Adipocyte (in vitro differentiated cells): Measurements from ENCODE around the gene NRG4.
"Not testable (repeated sequence)": the region's sequence is repeated elsewhere in the genome, so short reads cannot be mapped to it uniquely, and the experiment has no call there.

Source experiments
- DNase-seq: peaks from one replicate; pipeline ENCODE4 v3.0.0-alpha.2; 2015; ENCODE audit warnings: low read depth
- H3K27me3 ChIP-seq: replicated peaks from 2 replicates; pipeline ENCODE4 v1.7.0; 2013; ENCODE audit warnings: mild to moderate bottlenecking, low read length, moderate library complexity; ENCODE audit not compliant: control insufficient read depth, insufficient read depth
- H3K36me3 ChIP-seq: 2 replicates; pipeline ENCODE4 v1.7.0; 2013; ENCODE audit warnings: low read length, mild to moderate bottlenecking, moderate library complexity; ENCODE audit not compliant: control insufficient read depth, insufficient read depth, severe bottlenecking
- H3K4me1 ChIP-seq: 2 replicates; pipeline ENCODE4 v1.7.0; 2013; ENCODE audit warnings: mild to moderate bottlenecking, low read length, moderate library complexity; ENCODE audit not compliant: control insufficient read depth, insufficient read depth
- H3K4me3 ChIP-seq: 2 replicates; pipeline ENCODE4 v1.7.0; 2013; ENCODE audit warnings: mild to moderate bottlenecking, low read length, moderate library complexity
- H3K9ac ChIP-seq: 2 replicates; pipeline ENCODE4 v1.7.0; 2013; ENCODE audit warnings: mild to moderate bottlenecking, low read length, moderate library complexity
- H3K9me3 ChIP-seq: 2 replicates; pipeline ENCODE4 v1.7.0; 2013; ENCODE audit warnings: mild to moderate bottlenecking, low read length, moderate library complexity; ENCODE audit not compliant: control insufficient read depth

NRG4 gene

GRCh38 chr15:75989875-75990274 lies 22.3 kb downstream of the NRG4 start:
- no peak overlapping the region for H3K9ac ChIP-seq
- no peaks in the 10 kb centered on the region for H3K36me3 ChIP-seq
- peaks cover 10% of the 10 kb centered on the region for H3K9me3 ChIP-seq
- H3K27me3 ChIP-seq = no peaks in the 10 kb centered on the region
- H3K4me1 ChIP-seq = no peaks in the 10 kb centered on the region
- no peak for DNase-seq
- H3K4me3 ChIP-seq = no peak overlapping the region

GRCh38 chr15:75989045-75989444 lies 23.2 kb downstream of the NRG4 start:
- no peak overlapping the region for H3K9ac ChIP-seq
- H3K27me3 ChIP-seq = no peaks in the 10 kb centered on the region
- no peak overlapping the region for H3K4me3 ChIP-seq
- H3K4me1 ChIP-seq = no peaks in the 10 kb centered on the region
- H3K36me3 ChIP-seq = no peaks in the 10 kb centered on the region
- DNase-seq = peak; percentile 79
- H3K9me3 ChIP-seq = peaks cover 10% of the 10 kb centered on the region

GRCh38 chr15:75985971-75986370 lies 26.3 kb downstream of the NRG4 start:
- no peaks in the 10 kb centered on the region for H3K36me3 ChIP-seq
- no peaks in the 10 kb centered on the region for H3K9me3 ChIP-seq
- no peak for DNase-seq
- H3K27me3 ChIP-seq = no peaks in the 10 kb centered on the region
- H3K4me1 ChIP-seq = no peaks in the 10 kb centered on the region
- H3K4me3 ChIP-seq = no peak overlapping the region
- no peak overlapping the region for H3K9ac ChIP-seq

GRCh38 chr15:75984706-75985105 lies 27.5 kb downstream of the NRG4 start:
- not testable (repeated sequence) for DNase-seq, H3K27me3 ChIP-seq, H3K9me3 ChIP-seq

GRCh38 chr15:75982468-75982867 lies 29.8 kb downstream of the NRG4 start:
- no peaks in the 10 kb centered on the region for H3K36me3 ChIP-seq
- no peak overlapping the region for H3K9ac ChIP-seq
- no peaks in the 10 kb centered on the region for H3K4me1 ChIP-seq
- no peaks in the 10 kb centered on the region for H3K9me3 ChIP-seq
- no peak for DNase-seq
- H3K27me3 ChIP-seq = no peaks in the 10 kb centered on the region
- no peak overlapping the region for H3K4me3 ChIP-seq

More at GRCh38 chr15:75984706-75985105, 27.5 kb downstream of the NRG4 start:
- not testable (repeated sequence) for H3K4me3 ChIP-seq, H3K4me1 ChIP-seq, H3K36me3 ChIP-seq, H3K9ac ChIP-seq

- Histone ChIP-seq H3K27me3 (no peaks in the 10 kb centered on the region), H3K4me1 (no peaks in the 10 kb centered on the region), H3K4me3 (no peak overlapping the region), H3K9me3 (no peaks in the 10 kb centered on the region), H3K36me3 (no peaks in the 10 kb centered on the region), H3K9ac (no peak overlapping the region)
- no peak for DNase-seq
Measured at GRCh38 chr15:75981149-75981815, 30.9 kb downstream of the NRG4 start.

- H3K27me3 ChIP-seq, H3K4me3 ChIP-seq, DNase-seq, H3K9ac ChIP-seq, H3K4me1 ChIP-seq, H3K9me3 ChIP-seq, H3K36me3 ChIP-seq: not testable (repeated sequence)
Measured at GRCh38 chr15:75976766-75977165, 35.5 kb downstream of the NRG4 start.

- Histone ChIP-seq H3K9ac (no peak overlapping the region), H3K36me3 (no peaks in the 10 kb centered on the region), H3K4me3 (no peak overlapping the region), H3K27me3 (peaks cover 4% of the 10 kb centered on the region), H3K9me3 (peaks cover 8% of the 10 kb centered on the region), H3K4me1 (peaks cover 16% of the 10 kb centered on the region)
- DNase-seq = peak; percentile 48
Measured at GRCh38 chr15:75966073-75966472, 46.2 kb downstream of the NRG4 start.

- no peaks in the 10 kb centered on the region for H3K27me3 ChIP-seq
- no peak for DNase-seq
- H3K4me3 ChIP-seq = no peak overlapping the region
- H3K36me3 ChIP-seq = no peaks in the 10 kb centered on the region
- H3K4me1 ChIP-seq = peaks cover 11% of the 10 kb centered on the region
- peaks cover 8% of the 10 kb centered on the region for H3K9me3 ChIP-seq
- no peak overlapping the region for H3K9ac ChIP-seq
Measured at GRCh38 chr15:75961331-75961730, 50.9 kb downstream of the NRG4 start.

- H3K27me3 ChIP-seq = no peaks in the 10 kb centered on the region
- no peak overlapping the region for H3K4me3 ChIP-seq
- H3K9ac ChIP-seq = no peak overlapping the region
- DNase-seq = no peak
- H3K36me3 ChIP-seq = no peaks in the 10 kb centered on the region
- no peaks in the 10 kb centered on the region for H3K4me1 ChIP-seq
- no peaks in the 10 kb centered on the region for H3K9me3 ChIP-seq
Measured at GRCh38 chr15:75955720-75956119, 56.5 kb downstream of the NRG4 start.

GRCh38 chr15:75952525-75952924 lies 59.7 kb downstream of the NRG4 start:
- no peak overlapping the region for H3K9ac ChIP-seq
- no peaks in the 10 kb centered on the region for H3K36me3 ChIP-seq
- H3K9me3 ChIP-seq = no peaks in the 10 kb centered on the region
- no peak overlapping the region for H3K4me3 ChIP-seq
- DNase-seq = no peak
- no peaks in the 10 kb centered on the region for H3K27me3 ChIP-seq
- H3K4me1 ChIP-seq = peaks cover 1% of the 10 kb centered on the region

GRCh38 chr15:75948761-75949296 lies 63.4 kb downstream of the NRG4 start:
- no peaks in the 10 kb centered on the region for H3K27me3 ChIP-seq
- DNase-seq = no peak
- peaks cover 5% of the 10 kb centered on the region for H3K4me1 ChIP-seq
- no peak overlapping the region for H3K9ac ChIP-seq
- no peak overlapping the region for H3K4me3 ChIP-seq
- H3K9me3 ChIP-seq = no peaks in the 10 kb centered on the region
- no peaks in the 10 kb centered on the region for H3K36me3 ChIP-seq
